OCI-LY3 (cell line): ENCODE results near the gene SGSM1.
A peak's percentile ranks its signal among the peaks of the same experiment; 100 is the strongest.

Experiments used
- H2AFZ ChIP-seq: fragments of 200-600, 300-600 bp; shearing (Covaris generic); 2 replicates; pipeline ENCODE4 v1.6.0; 2014; ENCODE audit warnings: antibody characterized with exemption, low read depth, low read length
- H3K27ac ChIP-seq: fragments of 200-600, 300-600 bp; sonication (generic); 2 replicates; pipeline ENCODE4 v1.5.1; 2014; ENCODE audit warnings: mild to moderate bottlenecking, low read length, moderate library complexity, mixed read lengths
- H3K27me3 ChIP-seq: fragments of 200-600, 300-600 bp; sonication (generic); 2 replicates; pipeline ENCODE4 v1.6.1; 2014; ENCODE audit warnings: low read depth, low read length, mixed read lengths
- H3K36me3 ChIP-seq: fragments of 200-600, 300-600 bp; sonication (generic); replicated peaks from 2 replicates; pipeline ENCODE3; 2014; ENCODE audit warnings: low read depth, low read length, mixed read lengths
- H3K4me1 ChIP-seq: fragments of 300-600, 200-600 bp; sonication (generic); 2 replicates; pipeline ENCODE4 v1.6.1; 2014; ENCODE audit warnings: low read length, mixed read lengths
- H3K4me2 ChIP-seq: fragments of 200-600, 300-600 bp; sonication (generic); 2 replicates; pipeline ENCODE4 v1.6.1; 2014; ENCODE audit warnings: low read length, mixed read lengths
- H3K4me3 ChIP-seq: fragments of 300-600, 200-600 bp; sonication (generic); 2 replicates; pipeline ENCODE4 v1.5.1; 2014; ENCODE audit warnings: antibody characterized with exemption, mild to moderate bottlenecking, low read length, moderate library complexity
- H3K79me2 ChIP-seq: fragments of 300-600, 200-600 bp; shearing (Covaris generic); 2 replicates; pipeline ENCODE4 v1.6.1; 2014; ENCODE audit warnings: mild to moderate bottlenecking, low read length, mixed read lengths
- H3K9ac ChIP-seq: fragments of 300-600, 200-600 bp; shearing (Covaris generic); 2 replicates; pipeline ENCODE4 v1.6.0; 2014; ENCODE audit warnings: mild to moderate bottlenecking, low read length, moderate library complexity
- H3K9me3 ChIP-seq: fragments of 200-600, 300-600 bp; shearing (Covaris generic); 2 replicates; pipeline ENCODE4 v1.6.1; 2014; ENCODE audit warnings: low read length, mixed read lengths; ENCODE audit not compliant: insufficient read depth
- H4K20me1 ChIP-seq: fragments of 200-600, 300-600 bp; sonication (generic); 2 replicates; pipeline ENCODE4 v1.6.1; 2016; ENCODE audit warnings: low read length, mixed read lengths; ENCODE audit not compliant: insufficient read depth
- EZH2phosphoT487 ChIP-seq: fragments of 200-600 bp; shearing (Covaris generic); IDR thresholded peaks from 2 replicates; pipeline ENCODE4 v1.6.1; 2018; ENCODE audit warnings: antibody characterized with exemption, mixed run types, low read depth
- TF ChIP-seq, protein P1 (sequence below): fragments of 200-600, 300-600 bp; sonication (generic); IDR thresholded peaks from 2 replicates; pipeline ENCODE4 v1.5.1; 2014; ENCODE audit warnings: antibody characterized with exemption, low read length, low read depth

SGSM1 gene

DNA sequence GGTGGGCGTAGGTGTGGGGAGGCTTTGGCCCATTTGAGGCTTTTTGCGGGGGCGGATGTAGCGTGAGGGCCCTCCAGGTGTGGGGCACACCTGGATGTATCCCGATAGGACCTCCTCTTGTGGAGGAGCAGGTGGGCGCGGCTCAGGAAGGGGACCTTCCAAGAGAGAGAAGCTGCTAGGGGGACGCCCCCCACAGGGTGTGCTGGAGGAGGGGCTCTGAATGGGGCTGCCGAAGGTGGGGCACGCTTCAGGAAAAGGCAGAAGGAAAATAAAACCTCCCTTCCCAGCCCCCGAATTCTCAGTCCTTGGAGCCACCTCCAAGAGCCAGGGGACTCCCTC, 621 bp downstream of the SGSM1 start:
- Histone ChIP-seq H2AFZ (peak overlapping the region; percentile 95), H3K79me2 (no peaks in the 10 kb centered on the region), H3K4me2 (peak overlapping the region; percentile 93), H3K4me3 (peak overlapping the region; percentile 87), H3K9ac (peak overlapping the region; percentile 65; the same call in 1 of the 2 replicates), H3K36me3 (no peaks in the 10 kb centered on the region), H3K27me3 (peaks cover 17% of the 10 kb centered on the region; the same call in 1 of the 2 replicates), H4K20me1 (no peaks in the 10 kb centered on the region), H3K9me3 (no peaks in the 10 kb centered on the region), H3K27ac (no peak overlapping the region), H3K4me1 (peaks cover 6% of the 10 kb centered on the region)
- TF ChIP-seq, protein P1, sequence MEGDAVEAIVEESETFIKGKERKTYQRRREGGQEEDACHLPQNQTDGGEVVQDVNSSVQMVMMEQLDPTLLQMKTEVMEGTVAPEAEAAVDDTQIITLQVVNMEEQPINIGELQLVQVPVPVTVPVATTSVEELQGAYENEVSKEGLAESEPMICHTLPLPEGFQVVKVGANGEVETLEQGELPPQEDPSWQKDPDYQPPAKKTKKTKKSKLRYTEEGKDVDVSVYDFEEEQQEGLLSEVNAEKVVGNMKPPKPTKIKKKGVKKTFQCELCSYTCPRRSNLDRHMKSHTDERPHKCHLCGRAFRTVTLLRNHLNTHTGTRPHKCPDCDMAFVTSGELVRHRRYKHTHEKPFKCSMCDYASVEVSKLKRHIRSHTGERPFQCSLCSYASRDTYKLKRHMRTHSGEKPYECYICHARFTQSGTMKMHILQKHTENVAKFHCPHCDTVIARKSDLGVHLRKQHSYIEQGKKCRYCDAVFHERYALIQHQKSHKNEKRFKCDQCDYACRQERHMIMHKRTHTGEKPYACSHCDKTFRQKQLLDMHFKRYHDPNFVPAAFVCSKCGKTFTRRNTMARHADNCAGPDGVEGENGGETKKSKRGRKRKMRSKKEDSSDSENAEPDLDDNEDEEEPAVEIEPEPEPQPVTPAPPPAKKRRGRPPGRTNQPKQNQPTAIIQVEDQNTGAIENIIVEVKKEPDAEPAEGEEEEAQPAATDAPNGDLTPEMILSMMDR: no peak
- TF ChIP-seq EZH2phosphoT487: no peak

DNA sequence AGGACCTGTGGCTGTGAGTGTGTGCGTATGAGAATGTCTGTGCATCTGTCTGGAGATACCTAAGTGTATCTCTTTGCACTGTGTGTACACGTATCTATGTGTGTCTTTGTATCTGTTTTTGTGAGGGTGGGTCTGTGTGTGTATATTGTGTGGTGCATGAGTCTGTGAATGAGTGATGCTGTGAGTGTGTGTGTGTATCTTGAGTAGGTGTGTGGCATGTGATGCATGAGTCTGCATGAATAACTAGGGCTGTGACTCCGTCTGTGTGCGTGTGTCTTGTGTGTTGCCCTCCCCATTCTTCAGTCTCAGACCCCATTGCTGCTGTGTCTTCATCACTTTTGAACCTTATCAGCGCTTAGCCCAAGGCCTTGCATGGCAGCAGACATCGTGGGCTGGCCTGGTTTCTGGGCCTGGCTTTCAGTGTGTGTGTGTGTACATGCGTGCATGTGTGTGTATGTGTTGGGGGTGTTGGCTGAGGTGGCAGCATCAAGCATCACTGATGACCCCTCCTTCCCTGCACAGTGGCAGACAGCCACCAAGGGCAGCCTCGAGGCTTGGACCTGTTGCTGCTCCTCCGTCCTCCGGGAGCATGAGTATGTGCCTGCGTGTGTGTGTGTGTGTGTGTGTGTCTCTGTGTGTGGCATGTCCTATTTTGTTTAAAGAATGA, 1.4 kb downstream of the SGSM1 start:
- no peak overlapping the region for H3K4me2 ChIP-seq
- no peaks in the 10 kb centered on the region for H3K79me2 ChIP-seq
- TF ChIP-seq, protein P1: no peak
- TF ChIP-seq EZH2phosphoT487: no peak
- H3K27me3 ChIP-seq: peaks cover 17% of the 10 kb centered on the region; the same call in 1 of the 2 replicates
- H3K4me1 ChIP-seq: no peaks in the 10 kb centered on the region
- H3K36me3 ChIP-seq: no peaks in the 10 kb centered on the region
- H3K9me3 ChIP-seq: no peaks in the 10 kb centered on the region
- no peak overlapping the region for H2AFZ ChIP-seq
- no peak overlapping the region for H3K4me3 ChIP-seq
- H4K20me1 ChIP-seq: no peaks in the 10 kb centered on the region
- no peak overlapping the region for H3K9ac ChIP-seq
- no peak overlapping the region for H3K27ac ChIP-seq

DNA sequence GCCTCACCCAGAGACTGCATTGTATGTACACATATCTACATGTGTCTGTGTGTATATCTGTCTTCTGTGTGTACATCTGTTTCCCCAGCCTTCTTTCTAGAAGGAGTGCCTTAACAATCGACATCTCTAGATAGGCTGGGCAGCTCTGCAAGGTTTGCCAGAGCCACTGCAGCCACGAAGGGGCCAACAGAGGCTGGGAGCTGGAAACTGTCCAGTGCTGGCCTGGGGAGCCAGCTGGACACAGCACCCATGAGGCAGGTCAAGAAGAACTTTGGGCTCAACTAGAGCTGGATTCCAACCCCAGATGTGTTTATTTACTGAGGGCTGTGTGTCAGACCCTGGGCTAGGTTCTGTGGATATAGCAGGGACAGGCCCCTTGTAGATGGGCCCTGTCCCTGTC, 3.3 kb downstream of the SGSM1 start:
- Histone ChIP-seq H3K9me3 (no peaks in the 10 kb centered on the region), H3K36me3 (no peaks in the 10 kb centered on the region), H3K9ac (no peak overlapping the region), H3K79me2 (no peaks in the 10 kb centered on the region), H2AFZ (no peak overlapping the region), H3K4me2 (no peak overlapping the region), H3K27me3 (peaks cover 22% of the 10 kb centered on the region), H3K4me1 (no peaks in the 10 kb centered on the region), H4K20me1 (no peaks in the 10 kb centered on the region), H3K4me3 (no peak overlapping the region), H3K27ac (no peak overlapping the region)
- no peak for TF ChIP-seq EZH2phosphoT487
- TF ChIP-seq, protein P1: no peak

DNA sequence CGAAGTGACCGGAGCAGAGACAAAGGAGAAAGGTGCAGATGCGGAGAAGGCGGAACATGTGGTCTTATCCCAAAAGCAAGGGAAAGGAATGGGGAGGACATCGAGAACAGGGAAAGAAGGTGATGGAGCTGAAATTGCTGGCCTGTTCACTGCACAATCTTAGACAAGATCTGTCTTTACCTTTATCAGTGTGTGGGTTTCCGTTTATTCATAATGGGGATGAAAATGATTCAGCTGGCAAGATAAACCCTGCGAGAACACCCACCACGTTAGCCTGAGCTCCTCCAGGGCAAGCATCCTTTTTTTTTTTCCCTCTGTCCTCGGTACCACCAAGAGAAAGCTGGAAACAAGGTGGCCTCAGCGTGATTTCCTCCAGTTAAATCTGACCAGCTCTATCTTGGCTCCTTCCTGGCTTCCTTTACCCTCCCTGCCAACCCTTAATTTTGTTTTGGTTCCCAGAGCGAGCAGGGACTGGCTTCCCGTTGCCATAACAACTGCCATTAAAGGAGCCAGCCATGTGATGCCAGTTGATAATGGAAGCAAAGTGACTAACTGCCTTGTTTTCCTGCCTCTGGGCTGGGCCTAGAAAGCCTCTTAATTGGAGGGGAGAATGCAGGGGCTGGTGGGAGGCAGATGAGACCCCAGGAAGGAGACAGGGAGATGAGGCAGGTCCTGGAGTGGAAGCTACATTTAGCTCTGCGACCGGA, 4.2 kb downstream of the SGSM1 start:
- Histone ChIP-seq H2AFZ (no peak overlapping the region), H4K20me1 (no peaks in the 10 kb centered on the region), H3K9me3 (no peaks in the 10 kb centered on the region), H3K9ac (no peak overlapping the region), H3K4me3 (no peak overlapping the region), H3K4me2 (no peak overlapping the region), H3K36me3 (no peaks in the 10 kb centered on the region), H3K4me1 (no peaks in the 10 kb centered on the region), H3K27me3 (peaks cover 22% of the 10 kb centered on the region), H3K79me2 (no peaks in the 10 kb centered on the region), H3K27ac (no peak overlapping the region)
- no peak for TF ChIP-seq EZH2phosphoT487
- TF ChIP-seq, protein P1: no peak
